H9 (cell line): ENCODE results near the gene CARMIL3. TPM values are rescaled to one million over a fixed set of nuclear protein-coding genes. Genes with fewer than 3 reads are reported as not detected.

Experiments used
- DNase-seq: peaks from one replicate; pipeline ENCODE4 v3.0.0-alpha.2; 2017
- H2AFZ ChIP-seq: one replicate; pipeline ENCODE4 v1.6.1; 2013; ENCODE audit warnings: mild to moderate bottlenecking, low read length, control low read depth, moderate library complexity
- H2AK5ac ChIP-seq: 2 replicates; pipeline ENCODE4 v1.6.1; 2013; ENCODE audit warnings: low read length, control low read depth, mixed read lengths; ENCODE audit not compliant: insufficient read length
- H2BK120ac ChIP-seq: one replicate; pipeline ENCODE4 v1.6.1; 2013; ENCODE audit warnings: low read depth, mild to moderate bottlenecking, low read length, control low read depth, inconsistent platforms; ENCODE audit not compliant: poor library complexity, severe bottlenecking
- H2BK12ac ChIP-seq: 2 replicates; pipeline ENCODE4 v1.6.1; 2013; ENCODE audit warnings: low read length, control low read depth, mixed read lengths, low read depth; ENCODE audit not compliant: insufficient read length
- H2BK15ac ChIP-seq: 2 replicates; pipeline ENCODE4 v1.6.1; 2013; ENCODE audit warnings: low read depth, low read length, control low read depth
- H2BK20ac ChIP-seq: one replicate; pipeline ENCODE4 v1.6.1; 2013; ENCODE audit warnings: low read depth, mild to moderate bottlenecking, low read length, control low read depth, inconsistent platforms; ENCODE audit not compliant: poor library complexity, severe bottlenecking
- H2BK5ac ChIP-seq: 2 replicates; pipeline ENCODE4 v1.6.1; 2013; ENCODE audit warnings: low read length, control low read depth, mixed read lengths; ENCODE audit not compliant: insufficient read length
- H3K14ac ChIP-seq: 2 replicates; pipeline ENCODE4 v1.6.1; 2013; ENCODE audit warnings: low read length, control low read depth; ENCODE audit not compliant: insufficient read depth
- H3K18ac ChIP-seq: 2 replicates; pipeline ENCODE4 v1.6.1; 2013; ENCODE audit warnings: low read depth, mild to moderate bottlenecking, mixed read lengths, low read length, control low read depth; ENCODE audit not compliant: insufficient read length
- H3K23ac ChIP-seq: 2 replicates; pipeline ENCODE4 v1.6.1; 2013; ENCODE audit warnings: low read length, control low read depth, mixed read lengths, low read depth; ENCODE audit not compliant: insufficient read length
- H3K23me2 ChIP-seq: 2 replicates; pipeline ENCODE4 v1.6.1; 2013; ENCODE audit warnings: low read depth, mild to moderate bottlenecking, mixed read lengths, low read length, control low read depth; ENCODE audit not compliant: insufficient read length, poor library complexity, severe bottlenecking
- H3K27ac ChIP-seq: 2 replicates; pipeline ENCODE4 v1.5.1; 2013; ENCODE audit warnings: low read length, control low read depth, mixed read lengths, low read depth; ENCODE audit not compliant: insufficient read length
- H3K27me3 ChIP-seq: 2 replicates; pipeline ENCODE4 v1.6.1; 2013; ENCODE audit warnings: low read length, control low read depth, inconsistent platforms; ENCODE audit not compliant: insufficient read depth
- H3K4ac ChIP-seq: 2 replicates; pipeline ENCODE4 v1.6.1; 2013; ENCODE audit warnings: low read depth, mild to moderate bottlenecking, control low read depth, inconsistent platforms, low read length, moderate library complexity
- H3K4me1 ChIP-seq: 2 replicates; pipeline ENCODE4 v1.6.1; 2013; ENCODE audit warnings: low read length, control low read depth, inconsistent platforms; ENCODE audit not compliant: insufficient read depth
- H3K4me2 ChIP-seq: 2 replicates; pipeline ENCODE4 v1.6.1; 2013; ENCODE audit warnings: low read length, control low read depth, mixed read lengths; ENCODE audit not compliant: insufficient read length, insufficient read depth
- H3K56ac ChIP-seq: 2 replicates; pipeline ENCODE4 v1.6.1; 2013; ENCODE audit warnings: low read depth, mild to moderate bottlenecking, mixed read lengths, low read length, control low read depth; ENCODE audit not compliant: insufficient read length
- H3K79me1 ChIP-seq: 2 replicates; pipeline ENCODE4 v1.6.1; 2013; ENCODE audit warnings: low read depth, mild to moderate bottlenecking, moderate library complexity, low read length, control low read depth, inconsistent platforms; ENCODE audit not compliant: insufficient read depth, poor library complexity, severe bottlenecking
- H3K79me2 ChIP-seq: 2 replicates; pipeline ENCODE4 v1.6.1; 2013; ENCODE audit warnings: low read length, control low read depth, inconsistent platforms; ENCODE audit not compliant: insufficient read depth
- H3K9ac ChIP-seq: 2 replicates; pipeline ENCODE4 v1.6.1; 2013; ENCODE audit warnings: low read length, control low read depth, mixed read lengths; ENCODE audit not compliant: insufficient read length; ENCODE audit errors: extremely low read depth
- H3K9me3 ChIP-seq: one replicate; pipeline ENCODE4 v1.6.1; 2013; ENCODE audit warnings: low read depth, low read length, inconsistent platforms; ENCODE audit not compliant: control insufficient read depth
- H3T11ph ChIP-seq: one replicate; pipeline ENCODE4 v1.6.1; 2013; ENCODE audit warnings: mild to moderate bottlenecking, low read length, control low read depth, inconsistent platforms
- H4K20me1 ChIP-seq: one replicate; pipeline ENCODE4 v1.6.1; 2013; ENCODE audit not compliant: control insufficient read depth, insufficient read length, insufficient read depth
- H4K5ac ChIP-seq: 2 replicates; pipeline ENCODE4 v1.6.1; 2013; ENCODE audit warnings: low read depth, mild to moderate bottlenecking, mixed read lengths, low read length, control low read depth; ENCODE audit not compliant: insufficient read length
- H4K8ac ChIP-seq: replicated peaks from 2 replicates; pipeline ENCODE4 v1.6.1; 2013; ENCODE audit warnings: low read length, control low read depth, mixed read lengths, low read depth; ENCODE audit not compliant: insufficient read length
- H4K91ac ChIP-seq: 2 replicates; pipeline ENCODE4 v1.6.1; 2013; ENCODE audit warnings: low read depth, mild to moderate bottlenecking, moderate library complexity, mixed read lengths, low read length, control low read depth; ENCODE audit not compliant: insufficient read length
- H3K27ac Mint-ChIP-seq, 3 experiments: 2 replicates in 2 of 3; 3 replicates in 1 of 3; pipeline ENCODE4 v1.8.0; 2020 to 2021; ENCODE audit warnings: mixed read lengths in 3 of 3, mild to moderate bottlenecking in 1 of 3, moderate library complexity in 1 of 3
- H3K27me3 Mint-ChIP-seq: 2 replicates; pipeline ENCODE4 v1.8.0; 2021; ENCODE audit warnings: low read depth, mild to moderate bottlenecking, moderate library complexity, mixed read lengths
- H3K36me3 Mint-ChIP-seq, 3 experiments: 2 replicates in 2 of 3; 3 replicates in 1 of 3; pipeline ENCODE4 v1.8.0; 2020 to 2021; ENCODE audit warnings: low read depth in 3 of 3, mixed read lengths in 3 of 3; ENCODE audit not compliant: insufficient read depth in 1 of 3
- H3K4me1 Mint-ChIP-seq, 2 experiments: 2 replicates each; pipeline ENCODE4 v1.8.0; 2020; ENCODE audit warnings: mixed read lengths in 2 of 2
- H3K4me3 Mint-ChIP-seq, 2 experiments: 2 replicates in 1 of 2; 3 replicates in 1 of 2; pipeline ENCODE4 v1.8.0; 2020 to 2021; ENCODE audit warnings: mild to moderate bottlenecking in 2 of 2, mixed read lengths in 2 of 2, moderate library complexity in 1 of 2
- H3K9me3 Mint-ChIP-seq, 2 experiments: 2 replicates in 1 of 2; 3 replicates in 1 of 2; pipeline ENCODE4 v1.8.0; 2020; ENCODE audit warnings: mild to moderate bottlenecking in 2 of 2, mixed read lengths in 2 of 2, moderate library complexity in 1 of 2
- WGBS: extraction: QIAGEN DNeasy Blood & Tissue Kit; methylation state at CpG from one replicate; pipeline ENCODE4 v1.1.7; 2013; ENCODE audit warnings: missing lambda C conversion rate, low lambda C conversion rate, mixed read lengths; ENCODE audit not compliant: insufficient read length; ENCODE audit errors: extremely low coverage; 5-methylcytosine and 5-hydroxymethylcytosine counted together
- total RNA-seq: library from RNA; stranded (reverse); gene quantifications from 2 replicates; pipeline ENCODE4 v1.2.1, GENCODE V29; 2021
- TF ChIP-seq, protein P1 (sequence below): fragments of 200-600 bp; sonication (generic); conservative IDR thresholded peaks from 3 replicates; pipeline ENCODE4 v1.8.0; 2021; ENCODE audit warnings: antibody characterized with exemption, mild to moderate bottlenecking

Gene CARMIL3
- total RNA-seq, 1 experiment from 2014 or later: 5.8 TPM

- no peak overlapping the region for H2BK5ac ChIP-seq
- no peak overlapping the region for H3K4ac ChIP-seq
- H3K27me3 ChIP-seq: no peaks in the 10 kb centered on the region
- H3T11ph ChIP-seq: no peak overlapping the region
- no peak overlapping the region for H2AK5ac ChIP-seq
- Mint-ChIP-seq H3K9me3 (no peaks in the 10 kb centered on the region; a peak in 1 of 5 replicates), H3K4me3 (peak overlapping the region; percentile 93 to 95), H3K4me1 (peaks cover 12 to 15% of the 10 kb centered on the region in 2 experiments), H3K27ac (peak overlapping the region; percentile 89 to 100 (median 98)), H3K36me3 (peaks cover 16 to 46% (median 40%) of the 10 kb centered on the region in 3 experiments; a peak in 6 of 7 replicates), H3K27me3 (peaks cover 3% of the 10 kb centered on the region; the same call in 1 of the 2 replicates)
- no peak overlapping the region for H3K14ac ChIP-seq
- no peak overlapping the region for H2BK12ac ChIP-seq
- no peak for DNase-seq
- H4K20me1 ChIP-seq: no peaks in the 10 kb centered on the region
- no peak overlapping the region for H2BK120ac ChIP-seq
- no peak overlapping the region for H4K91ac ChIP-seq
- no peaks in the 10 kb centered on the region for H3K9me3 ChIP-seq
- no peaks in the 10 kb centered on the region for H3K79me1 ChIP-seq
- H2BK20ac ChIP-seq: no peak overlapping the region
- no peak overlapping the region for H4K5ac ChIP-seq
- H3K4me1 ChIP-seq: no peaks in the 10 kb centered on the region
- no peak overlapping the region for H4K8ac ChIP-seq
- TF ChIP-seq, protein P1, sequence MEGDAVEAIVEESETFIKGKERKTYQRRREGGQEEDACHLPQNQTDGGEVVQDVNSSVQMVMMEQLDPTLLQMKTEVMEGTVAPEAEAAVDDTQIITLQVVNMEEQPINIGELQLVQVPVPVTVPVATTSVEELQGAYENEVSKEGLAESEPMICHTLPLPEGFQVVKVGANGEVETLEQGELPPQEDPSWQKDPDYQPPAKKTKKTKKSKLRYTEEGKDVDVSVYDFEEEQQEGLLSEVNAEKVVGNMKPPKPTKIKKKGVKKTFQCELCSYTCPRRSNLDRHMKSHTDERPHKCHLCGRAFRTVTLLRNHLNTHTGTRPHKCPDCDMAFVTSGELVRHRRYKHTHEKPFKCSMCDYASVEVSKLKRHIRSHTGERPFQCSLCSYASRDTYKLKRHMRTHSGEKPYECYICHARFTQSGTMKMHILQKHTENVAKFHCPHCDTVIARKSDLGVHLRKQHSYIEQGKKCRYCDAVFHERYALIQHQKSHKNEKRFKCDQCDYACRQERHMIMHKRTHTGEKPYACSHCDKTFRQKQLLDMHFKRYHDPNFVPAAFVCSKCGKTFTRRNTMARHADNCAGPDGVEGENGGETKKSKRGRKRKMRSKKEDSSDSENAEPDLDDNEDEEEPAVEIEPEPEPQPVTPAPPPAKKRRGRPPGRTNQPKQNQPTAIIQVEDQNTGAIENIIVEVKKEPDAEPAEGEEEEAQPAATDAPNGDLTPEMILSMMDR: no peak
- peak overlapping the region; percentile 75 for H3K9ac ChIP-seq
- no peak overlapping the region for H3K56ac ChIP-seq
- no peak overlapping the region for H3K27ac ChIP-seq
- no peaks in the 10 kb centered on the region for H3K79me2 ChIP-seq
- H3K23me2 ChIP-seq: peaks cover 13% of the 10 kb centered on the region
- no CpG with 5 or more reads among the region's 14 CpGs for WGBS
- no peak overlapping the region for H2AFZ ChIP-seq
- peak overlapping the region; percentile 79 for H3K4me2 ChIP-seq
- no peak overlapping the region for H2BK15ac ChIP-seq
- H3K23ac ChIP-seq: no peak overlapping the region
- H3K18ac ChIP-seq: no peak overlapping the region
These were observed 63.8 kb downstream of the CARMIL3 start for GRCh38 chr14:24115422-24116127.
